Right atrium auricular region (tissue), 2 donors: ENCODE measurements around the gene VSTM2B. TPM values are rescaled to one million over a fixed set of nuclear protein-coding genes. Genes with fewer than 3 reads are reported as not detected.

Source experiments
- DNase-seq: peaks from one replicate; pipeline ENCODE4 v3.0.0-alpha.2; 2019; ENCODE audit warnings: low spot score
- H3K27ac ChIP-seq, 2 donors: fragments of 200-600 bp; sonication (generic); 1 replicate in 1 of 2; 2 replicates in 1 of 2; pipeline ENCODE4 v1.5.1; 2016 to 2019
- H3K27me3 ChIP-seq, 2 donors: fragments of 200-600 bp; sonication (generic); one replicate each; pipeline versions ENCODE4 v1.5.1 to v1.6.0; 2017 to 2019
- H3K36me3 ChIP-seq: fragments of 200-600 bp; sonication (generic); one replicate; pipeline ENCODE4 v1.5.1; 2016
- H3K4me1 ChIP-seq, 2 donors: fragments of 200-600 bp; sonication (generic); one replicate each; pipeline versions ENCODE4 v1.5.1 to v1.6.0; 2017 to 2019
- H3K4me3 ChIP-seq, 2 donors: fragments of 200-600 bp; sonication (generic); 1 replicate in 1 of 2; 2 replicates in 1 of 2; pipeline ENCODE4 v1.5.1; 2017 to 2019; ENCODE audit warnings: mild to moderate bottlenecking in 1 of 2, moderate library complexity in 1 of 2
- H3K9me3 ChIP-seq, 2 donors: fragments of 200-600 bp; sonication (generic); one replicate each; pipeline ENCODE4 v1.5.1; 2019
- total RNA-seq, 2 donors: library from RNA; depleted of rRNA; stranded (reverse); fragments of >200 nt; gene quantifications; one replicate each; pipeline ENCODE4 v1.1.0, GENCODE V29; 2016
- TF ChIP-seq, protein P1 (sequence below), 2 donors: fragments of 200-600 bp; sonication (generic); IDR thresholded peaks; one replicate each; pipeline ENCODE4 v1.5.1; 2019; ENCODE audit warnings: antibody characterized with exemption in 2 of 2

VSTM2B gene
- total RNA-seq, 2 donors from 2014 or later = not detected

DNA sequence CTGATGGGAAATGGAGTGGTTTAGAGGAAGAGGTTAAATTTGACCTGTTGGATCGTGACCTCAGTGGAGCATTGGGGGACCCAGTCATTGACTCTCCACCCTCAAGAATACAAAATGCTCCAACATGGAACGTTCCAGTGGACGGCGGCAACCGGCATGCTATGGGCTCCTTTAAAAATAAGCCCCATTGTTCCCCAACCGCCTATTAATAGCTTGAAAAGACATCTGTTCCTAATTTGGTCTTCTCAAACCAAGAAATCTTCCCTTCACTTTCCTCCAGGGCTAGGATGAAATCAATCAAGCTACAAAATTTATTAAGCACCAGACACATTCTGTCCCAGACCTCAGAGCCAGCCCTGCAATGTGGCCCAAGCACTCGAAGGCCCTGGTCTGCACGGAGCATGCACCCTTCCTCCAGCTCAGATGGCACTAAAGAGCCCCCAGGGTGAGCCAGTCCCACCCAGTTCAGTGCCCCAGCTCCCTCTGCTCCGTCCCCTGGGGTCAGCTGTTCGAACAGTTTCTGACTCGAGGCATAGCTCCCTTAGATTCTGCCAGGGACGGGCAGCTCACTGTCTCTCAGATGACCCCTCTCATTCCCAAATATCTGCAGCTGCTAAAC lies 22.5 kb upstream of the VSTM2B start:
- no peak for DNase-seq
- H3K27me3 ChIP-seq = no peaks in the 10 kb centered on the region
- no peak overlapping the region for H3K27ac ChIP-seq

DNA sequence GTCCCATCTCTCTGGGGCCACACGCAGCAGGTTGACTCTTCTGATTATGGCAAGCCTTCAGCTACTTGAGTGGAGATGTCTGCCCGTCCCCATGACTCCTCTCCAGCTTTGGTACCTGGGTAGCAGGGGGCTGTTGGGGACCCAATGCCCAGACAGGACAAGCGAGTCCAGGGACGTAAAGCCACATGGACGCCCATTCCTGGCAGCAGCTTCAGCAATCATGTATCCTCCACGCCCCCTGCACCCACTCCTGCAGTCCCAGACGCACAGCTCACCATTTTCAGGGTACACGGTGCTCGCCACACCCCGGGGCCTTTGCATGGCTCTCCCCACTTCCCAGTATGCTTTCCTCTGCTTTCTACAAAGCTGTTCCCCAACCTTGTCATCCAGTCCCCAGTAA lies 22.0 kb upstream of the VSTM2B start:
- TF ChIP-seq, protein P1, sequence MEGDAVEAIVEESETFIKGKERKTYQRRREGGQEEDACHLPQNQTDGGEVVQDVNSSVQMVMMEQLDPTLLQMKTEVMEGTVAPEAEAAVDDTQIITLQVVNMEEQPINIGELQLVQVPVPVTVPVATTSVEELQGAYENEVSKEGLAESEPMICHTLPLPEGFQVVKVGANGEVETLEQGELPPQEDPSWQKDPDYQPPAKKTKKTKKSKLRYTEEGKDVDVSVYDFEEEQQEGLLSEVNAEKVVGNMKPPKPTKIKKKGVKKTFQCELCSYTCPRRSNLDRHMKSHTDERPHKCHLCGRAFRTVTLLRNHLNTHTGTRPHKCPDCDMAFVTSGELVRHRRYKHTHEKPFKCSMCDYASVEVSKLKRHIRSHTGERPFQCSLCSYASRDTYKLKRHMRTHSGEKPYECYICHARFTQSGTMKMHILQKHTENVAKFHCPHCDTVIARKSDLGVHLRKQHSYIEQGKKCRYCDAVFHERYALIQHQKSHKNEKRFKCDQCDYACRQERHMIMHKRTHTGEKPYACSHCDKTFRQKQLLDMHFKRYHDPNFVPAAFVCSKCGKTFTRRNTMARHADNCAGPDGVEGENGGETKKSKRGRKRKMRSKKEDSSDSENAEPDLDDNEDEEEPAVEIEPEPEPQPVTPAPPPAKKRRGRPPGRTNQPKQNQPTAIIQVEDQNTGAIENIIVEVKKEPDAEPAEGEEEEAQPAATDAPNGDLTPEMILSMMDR (IDR thresholded peaks at IDR 0.05) = no peak
- Histone ChIP-seq H3K36me3 (no peaks in the 10 kb centered on the region), H3K27me3 (no peaks in the 10 kb centered on the region), H3K4me1 (no peaks in the 10 kb centered on the region), H3K9me3 (no peaks in the 10 kb centered on the region), H3K4me3 (no peak overlapping the region), H3K27ac (no peak overlapping the region)
- no peak for DNase-seq

More for the DNA sequence above, 22.5 kb upstream of the VSTM2B start:
- H3K4me1 ChIP-seq = no peaks in the 10 kb centered on the region
- TF ChIP-seq, protein P1 (IDR thresholded peaks at IDR 0.05) = no peak
- no peaks in the 10 kb centered on the region for H3K9me3 ChIP-seq
- H3K36me3 ChIP-seq = no peaks in the 10 kb centered on the region
- no peak overlapping the region for H3K4me3 ChIP-seq

DNA sequence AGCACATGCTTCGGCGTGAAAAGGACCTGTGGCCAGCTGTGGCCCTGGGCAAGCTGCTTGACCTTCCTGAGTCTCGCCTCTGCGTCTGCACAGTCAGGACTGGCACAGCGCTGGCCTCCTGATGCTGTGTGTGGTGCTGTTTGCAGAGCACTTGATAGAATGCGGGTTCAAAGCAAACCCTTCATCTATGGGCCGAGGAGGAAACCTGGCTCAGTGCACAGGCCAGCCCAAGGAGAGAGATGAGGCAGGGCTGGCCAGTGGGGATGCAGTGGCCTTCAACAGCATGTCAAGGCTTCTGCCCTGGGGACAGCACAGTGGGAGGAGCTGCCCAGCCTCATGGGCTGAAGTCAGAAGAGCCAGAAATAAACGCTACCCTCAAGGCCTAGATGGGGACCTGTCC lies 21.3 kb upstream of the VSTM2B start:
- DNase-seq = no peak
- H3K4me1 ChIP-seq = no peaks in the 10 kb centered on the region
- H3K4me3 ChIP-seq = no peak overlapping the region
- H3K27ac ChIP-seq = no peak overlapping the region
- no peaks in the 10 kb centered on the region for H3K9me3 ChIP-seq
- H3K27me3 ChIP-seq = no peaks in the 10 kb centered on the region
- TF ChIP-seq, protein P1 (IDR thresholded peaks at IDR 0.05) = no peak
- H3K36me3 ChIP-seq = no peaks in the 10 kb centered on the region

DNA sequence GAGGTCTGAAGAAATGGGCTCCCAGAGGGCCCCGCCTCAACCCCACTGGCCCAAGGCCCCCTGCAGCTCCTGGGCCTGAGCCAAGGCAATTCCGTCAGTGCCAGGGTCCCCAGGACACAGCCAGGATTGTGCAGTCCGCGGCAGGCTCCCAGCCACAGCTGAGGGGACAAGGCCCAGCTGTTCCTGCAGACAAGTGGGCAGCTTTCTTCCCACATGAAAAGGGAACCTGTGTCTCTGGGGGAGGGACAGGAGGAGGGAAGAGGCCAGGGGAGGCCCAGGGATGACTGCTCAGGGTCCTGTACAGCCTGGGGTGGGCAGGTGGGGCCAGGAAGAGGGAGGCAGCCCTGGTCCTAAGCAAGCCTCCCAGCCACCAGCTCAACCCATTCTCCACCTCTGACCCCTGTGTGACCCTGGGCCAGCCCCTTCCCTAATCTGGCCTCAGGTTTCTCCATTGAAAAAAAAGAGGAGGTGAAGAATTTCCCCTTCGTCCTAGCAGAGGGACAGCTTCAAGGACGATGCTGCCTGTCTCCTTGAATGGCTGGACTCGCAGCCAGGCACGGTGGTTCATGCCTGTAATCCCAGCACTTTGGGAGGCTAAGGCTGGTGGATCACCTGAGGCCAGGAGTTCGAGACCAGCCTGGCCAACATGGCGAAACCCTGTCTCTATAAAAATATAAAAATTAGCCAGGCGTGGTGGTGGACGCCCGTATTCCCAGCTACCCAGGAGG lies 20.5 kb upstream of the VSTM2B start:
- TF ChIP-seq, protein P1 (IDR thresholded peaks at IDR 0.05) = no peak
- Histone ChIP-seq H3K36me3 (no peaks in the 10 kb centered on the region), H3K4me1 (no peaks in the 10 kb centered on the region), H3K27me3 (no peaks in the 10 kb centered on the region), H3K9me3 (no peaks in the 10 kb centered on the region), H3K4me3 (no peak overlapping the region), H3K27ac (no peak overlapping the region)
- no peak for DNase-seq

DNA sequence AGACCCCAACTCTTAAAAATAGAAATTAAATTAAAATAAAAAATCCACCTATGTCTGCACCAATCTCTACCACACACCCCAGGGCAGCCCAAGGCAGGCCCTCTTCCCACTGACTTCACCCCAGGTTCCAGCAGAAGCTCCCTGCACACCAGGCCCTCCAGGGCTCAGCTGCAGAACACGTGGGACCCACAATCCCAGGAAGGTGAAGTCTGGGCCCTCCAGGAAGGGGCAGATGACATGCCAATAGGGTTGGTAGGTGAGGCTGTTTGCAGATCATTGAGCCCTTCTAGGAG lies 19.2 kb upstream of the VSTM2B start:
- Histone ChIP-seq H3K27ac (no peak overlapping the region), H3K4me1 (no peaks in the 10 kb centered on the region), H3K36me3 (no peaks in the 10 kb centered on the region), H3K9me3 (no peaks in the 10 kb centered on the region), H3K27me3 (no peaks in the 10 kb centered on the region), H3K4me3 (no peak overlapping the region)
- TF ChIP-seq, protein P1 (IDR thresholded peaks at IDR 0.05) = no peak
- DNase-seq = no peak
